ENCODE results near the gene TMEM40. TPM values are rescaled to one million over a fixed set of nuclear protein-coding genes. Genes with fewer than 3 reads are reported as not detected.
"Not testable (repeated sequence)": the region's sequence is repeated elsewhere in the genome, so short reads cannot be mapped to it uniquely, and the experiment has no call there.

The TMEM40 gene
- total and polyA plus RNA-seq, 2 donors (not counting 1 experiment from before 2014, with no cell fraction given), result 0.33 TPM; not detected in 1

DNA sequence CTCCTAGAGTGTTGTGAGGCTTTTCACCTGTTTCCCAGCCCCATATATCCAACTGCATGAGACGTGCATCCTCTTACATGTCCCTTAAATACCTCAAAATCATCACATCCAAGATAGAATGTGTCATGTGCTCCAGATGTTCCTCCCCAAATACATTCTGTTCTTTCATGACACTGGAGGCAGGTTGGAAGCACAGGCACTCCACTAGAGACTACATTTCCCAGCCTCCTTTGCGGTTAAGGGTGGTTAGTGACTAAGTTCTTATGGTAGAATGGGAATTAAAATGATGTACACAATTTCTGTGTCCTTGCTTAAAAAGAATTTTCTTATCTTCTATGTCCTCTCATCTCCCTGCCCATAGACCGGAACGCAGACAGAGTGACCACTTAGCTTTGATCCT, 34.3 kb downstream of the TMEM40 start:
- POLR2A ChIA-PET, result no interaction called here
- CTCF ChIA-PET, result no interaction called here

DNA sequence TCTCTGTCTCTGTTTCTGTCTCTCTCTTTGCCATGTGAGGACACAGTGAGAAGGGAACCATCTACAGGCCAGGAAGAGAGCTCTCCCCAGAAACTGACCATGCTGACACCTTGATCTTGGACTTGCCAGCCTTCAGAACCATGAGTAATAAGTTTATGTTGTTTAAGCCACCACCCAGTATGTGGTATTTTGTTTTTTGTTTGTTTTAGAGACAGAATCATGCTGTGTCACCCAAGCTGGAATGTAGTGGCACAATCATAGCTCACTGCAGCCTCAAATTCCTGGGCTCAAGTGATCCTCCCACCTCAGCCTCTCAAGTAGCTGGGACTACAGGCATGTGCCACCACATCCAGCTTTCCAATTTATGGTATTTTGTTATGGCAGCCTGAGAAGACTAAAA, 35.7 kb downstream of the TMEM40 start:
- H3K4me1 Mint-ChIP-seq; H4K20me1 ChIP-seq (ENCODE audit: control insufficient read depth, insufficient read depth, low read length, poor library complexity, severe bottlenecking); H3K9me3 Mint-ChIP-seq (ENCODE audit: insufficient read depth); H3K4me3 ChIP-seq (ENCODE audit: control extremely low read depth in 1 of 5, extremely low read depth in 1 of 5, insufficient read depth in 1 of 5, low read depth in 2 of 5, low read length in 4 of 5); H3K4me3 Mint-ChIP-seq; H3K36me3 ChIP-seq (replicated peaks in 1 of 2; ENCODE audit: control extremely low read depth in 1 of 2, control insufficient read depth in 1 of 2, extremely low read depth in 1 of 2, insufficient read depth in 2 of 2, low read length in 1 of 2); H3K9me3 ChIP-seq (ENCODE audit: control extremely low read depth in 1 of 3, control insufficient read depth in 2 of 3, insufficient read depth in 1 of 3, low read length in 2 of 3); DNase-seq; POLR2A ChIA-PET; H3K27ac Mint-ChIP-seq; H3K4me2 ChIP-seq (replicated peaks; ENCODE audit: low read depth, low read length, poor library complexity, severe bottlenecking); H3K27me3 ChIP-seq (replicated peaks in 1 of 4; ENCODE audit: control extremely low read depth in 1 of 4, control insufficient read depth in 3 of 4, insufficient read depth in 4 of 4, low read length in 3 of 4); H3K27ac ChIP-seq (ENCODE audit: low read length in 2 of 2); H3K9ac ChIP-seq (ENCODE audit: low read length); H3K27me3 Mint-ChIP-seq; H3K79me2 ChIP-seq (ENCODE audit: control insufficient read depth, insufficient read depth, low read length); ATAC-seq (ENCODE audit: low read depth); H2AFZ ChIP-seq (ENCODE audit: insufficient read depth, low read depth, low read length, poor library complexity, severe bottlenecking): not testable (repeated sequence)
- intact Hi-C loops (cut with micrococcal nuclease), result loop anchor here (5.0 kb wide), 1 partner anchor 586 kb away; no protein-coding TSS in a partner anchor
- CTCF ChIA-PET, result interaction anchor here (0.7 kb wide), 1 partner anchor 1021 kb away, joined by 3 read pairs; no protein-coding TSS in a partner anchor
- peaks cover 3 to 11% of the 10 kb centered on the region in 2 donors for H3K4me1 ChIP-seq (ENCODE audit: control insufficient read depth in 2 of 2, insufficient read depth in 2 of 2, low read length in 2 of 2)

More for the DNA sequence above, 34.3 kb downstream of the TMEM40 start:
- no peak overlapping the region for H3K4me3 ChIP-seq (ENCODE audit: control extremely low read depth in 1 of 5, extremely low read depth in 1 of 5, insufficient read depth in 1 of 5, low read depth in 2 of 5, low read length in 4 of 5)
- no peak overlapping the region for H2AFZ ChIP-seq (ENCODE audit: insufficient read depth, low read depth, low read length, poor library complexity, severe bottlenecking)
- Mint-ChIP-seq H3K27me3 (peaks cover 8% of the 10 kb centered on the region), H3K27ac (no peak overlapping the region), H3K9me3 (ENCODE audit: insufficient read depth) (no peaks in the 10 kb centered on the region), H3K4me3 (no peak overlapping the region), H3K4me1 (peaks cover 5% of the 10 kb centered on the region)
- peaks cover 1 to 8% of the 10 kb centered on the region in 2 donors for H3K4me1 ChIP-seq (ENCODE audit: control insufficient read depth in 2 of 2, insufficient read depth in 2 of 2, low read length in 2 of 2)
- 89% methylated on average over 1 of the region's 4 CpGs for WGBS (ENCODE audit: insufficient coverage)
- ATAC-seq (ENCODE audit: low read depth) (no peak), DNase-seq (no peak)
- no peaks in the 10 kb centered on the region for H3K36me3 ChIP-seq (replicated peaks in 1 of 2; ENCODE audit: control extremely low read depth in 1 of 2, control insufficient read depth in 1 of 2, extremely low read depth in 1 of 2, insufficient read depth in 2 of 2, low read length in 1 of 2)
- H3K27ac ChIP-seq (ENCODE audit: low read length in 2 of 2), result no peak overlapping the region
- no peak overlapping the region for H3K9ac ChIP-seq (ENCODE audit: low read length)
- H3K4me2 ChIP-seq (replicated peaks; ENCODE audit: low read depth, low read length, poor library complexity, severe bottlenecking), result no peak overlapping the region
- H4K20me1 ChIP-seq (ENCODE audit: control insufficient read depth, insufficient read depth, low read length, poor library complexity, severe bottlenecking), result no peaks in the 10 kb centered on the region
- peaks cover 0 to 3% (median 0%) of the 10 kb centered on the region in 4 experiments for H3K27me3 ChIP-seq (replicated peaks in 1 of 4; ENCODE audit: control extremely low read depth in 1 of 4, control insufficient read depth in 3 of 4, insufficient read depth in 4 of 4, low read length in 3 of 4)
- H3K79me2 ChIP-seq (ENCODE audit: control insufficient read depth, insufficient read depth, low read length), result no peaks in the 10 kb centered on the region
- no peaks in the 10 kb centered on the region for H3K9me3 ChIP-seq (ENCODE audit: control extremely low read depth in 1 of 3, control insufficient read depth in 2 of 3, insufficient read depth in 1 of 3, low read length in 2 of 3)
- TF ChIP-seq EZH2 (IDR thresholded peaks at IDR 0.05; ENCODE audit: borderline replicate concordance, insufficient read depth, low read depth, low read length, poor library complexity, severe bottlenecking), result no peak
- TF ChIP-seq, protein P1, sequence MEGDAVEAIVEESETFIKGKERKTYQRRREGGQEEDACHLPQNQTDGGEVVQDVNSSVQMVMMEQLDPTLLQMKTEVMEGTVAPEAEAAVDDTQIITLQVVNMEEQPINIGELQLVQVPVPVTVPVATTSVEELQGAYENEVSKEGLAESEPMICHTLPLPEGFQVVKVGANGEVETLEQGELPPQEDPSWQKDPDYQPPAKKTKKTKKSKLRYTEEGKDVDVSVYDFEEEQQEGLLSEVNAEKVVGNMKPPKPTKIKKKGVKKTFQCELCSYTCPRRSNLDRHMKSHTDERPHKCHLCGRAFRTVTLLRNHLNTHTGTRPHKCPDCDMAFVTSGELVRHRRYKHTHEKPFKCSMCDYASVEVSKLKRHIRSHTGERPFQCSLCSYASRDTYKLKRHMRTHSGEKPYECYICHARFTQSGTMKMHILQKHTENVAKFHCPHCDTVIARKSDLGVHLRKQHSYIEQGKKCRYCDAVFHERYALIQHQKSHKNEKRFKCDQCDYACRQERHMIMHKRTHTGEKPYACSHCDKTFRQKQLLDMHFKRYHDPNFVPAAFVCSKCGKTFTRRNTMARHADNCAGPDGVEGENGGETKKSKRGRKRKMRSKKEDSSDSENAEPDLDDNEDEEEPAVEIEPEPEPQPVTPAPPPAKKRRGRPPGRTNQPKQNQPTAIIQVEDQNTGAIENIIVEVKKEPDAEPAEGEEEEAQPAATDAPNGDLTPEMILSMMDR (IDR thresholded peaks at IDR 0.05), result no peak
- intact Hi-C loops (cut with micrococcal nuclease), result loop anchor here (5.0 kb wide), 1 partner anchor 587 kb away; no protein-coding TSS in a partner anchor

All from B cell (primary cell).